ENCODE measurements around the gene SLC35E3.
A peak's percentile ranks its signal among the peaks of the same experiment; 100 is the strongest.

SLC35E3 gene

GRCh38 chr12:68759852-68760251, 13.9 kb downstream of the SLC35E3 start:
- WGBS, 2 donors (ENCODE audit: extremely low coverage in 2 of 2, insufficient read length in 2 of 2, insufficient replicate concordance in 1 of 2) = no CpG with 5 or more reads among the region's 5 CpGs

DNA sequence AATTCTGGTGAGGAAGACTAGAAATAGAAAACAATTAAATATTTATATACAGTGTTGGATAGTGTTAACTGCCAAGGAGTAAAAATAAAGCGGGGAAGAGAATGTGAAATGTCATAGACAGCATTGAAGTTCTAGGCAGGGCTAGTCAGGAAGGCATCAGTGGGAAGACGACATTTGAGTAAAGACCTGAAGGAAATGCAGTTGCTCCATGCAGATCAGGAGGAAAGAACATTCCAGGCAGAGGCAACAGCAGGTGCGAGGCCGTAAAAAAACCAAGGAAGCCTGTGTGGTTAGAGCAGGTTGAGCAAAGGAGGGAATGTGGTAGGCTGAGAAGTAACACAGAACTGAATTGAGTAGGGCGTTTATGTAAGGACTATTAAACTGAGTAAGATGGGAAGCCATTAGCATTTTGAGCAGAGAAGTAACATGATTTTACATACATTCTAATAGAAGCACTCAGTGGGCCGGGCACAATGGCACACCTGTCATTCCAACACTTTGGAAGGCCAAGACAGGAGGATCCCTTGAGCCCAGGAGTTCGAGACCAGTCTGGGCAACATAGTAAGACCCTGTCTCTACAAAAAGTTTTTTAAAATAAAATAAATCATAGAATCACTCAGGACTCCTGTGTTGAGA, 14.9 kb downstream of the SLC35E3 start:
- no peak overlapping the region for H3K27ac ChIP-seq (replicated peaks; ENCODE audit: low read length)
- no peaks in the 10 kb centered on the region for H3K27me3 ChIP-seq (ENCODE audit: control insufficient read depth in 3 of 3, insufficient read depth in 3 of 3, low read depth in 1 of 3, low read length in 3 of 3)

More at GRCh38 chr12:68759852-68760251, 13.9 kb downstream of the SLC35E3 start:
- H3K4me2 ChIP-seq (ENCODE audit: insufficient read depth, low read length, poor library complexity, severe bottlenecking) = no peak overlapping the region
- no peak overlapping the region for H2AFZ ChIP-seq (ENCODE audit: low read length)
- peaks cover 14 to 84% of the 10 kb centered on the region in 2 donors for H3K36me3 ChIP-seq (replicated peaks in 1 of 2; ENCODE audit: control insufficient read depth in 2 of 2, insufficient read depth in 2 of 2, low read length in 2 of 2)
- H2AK5ac ChIP-seq (ENCODE audit: low read depth, low read length) = no peak overlapping the region
- H3K4me3 ChIP-seq (ENCODE audit: low read length in 2 of 2) = no peak overlapping the region
- no peak overlapping the region for H3K4ac ChIP-seq (ENCODE audit: low read length)
- no peak overlapping the region for H3K23ac ChIP-seq (ENCODE audit: low read depth, low read length, poor library complexity)
- no peak for DNase-seq (ENCODE audit: low spot score)
- no peak overlapping the region for H2BK120ac ChIP-seq (ENCODE audit: low read depth, low read length)
- H3K27ac ChIP-seq (replicated peaks; ENCODE audit: low read length) = no peak overlapping the region
- H2BK12ac ChIP-seq (ENCODE audit: low read length) = no peak overlapping the region
- no peak overlapping the region for H3K14ac ChIP-seq (ENCODE audit: low read length)
- H2BK15ac ChIP-seq (ENCODE audit: low read length) = no peak overlapping the region
- H4K91ac ChIP-seq (ENCODE audit: low read depth, low read length, poor library complexity) = no peak overlapping the region
- H3K9ac ChIP-seq (ENCODE audit: low read depth, low read length, poor library complexity) = no peak overlapping the region
- no peaks in the 10 kb centered on the region for H3K4me1 ChIP-seq (ENCODE audit: control insufficient read depth in 2 of 2, insufficient read depth in 1 of 2, low read depth in 1 of 2, low read length in 2 of 2)
- no peaks in the 10 kb centered on the region for H3K79me1 ChIP-seq (ENCODE audit: low read depth, low read length)
- H3K27me3 ChIP-seq (ENCODE audit: control insufficient read depth in 3 of 3, insufficient read depth in 3 of 3, low read depth in 1 of 3, low read length in 3 of 3) = no peaks in the 10 kb centered on the region
- H3K18ac ChIP-seq (ENCODE audit: low read length) = no peak overlapping the region
- no peak overlapping the region for H2BK5ac ChIP-seq (ENCODE audit: low read length)
- H3K9me3 ChIP-seq (replicated peaks in 1 of 2; ENCODE audit: control insufficient read depth in 2 of 2, insufficient read depth in 1 of 2, low read depth in 1 of 2, low read length in 2 of 2) = peaks cover 0 to 2% of the 10 kb centered on the region in 2 donors
- no peak overlapping the region for H4K8ac ChIP-seq (ENCODE audit: low read depth, low read length)

GRCh38 chr12:68761442-68761812, 15.5 kb downstream of the SLC35E3 start:
- H3K27me3 ChIP-seq (ENCODE audit: control insufficient read depth in 3 of 3, insufficient read depth in 3 of 3, low read depth in 1 of 3, low read length in 3 of 3) = no peaks in the 10 kb centered on the region
- H2BK15ac ChIP-seq (ENCODE audit: low read length) = no peak overlapping the region
- H3K14ac ChIP-seq (ENCODE audit: low read length) = no peak overlapping the region
- H2BK5ac ChIP-seq (ENCODE audit: low read length) = no peak overlapping the region
- H4K91ac ChIP-seq (ENCODE audit: low read depth, low read length, poor library complexity) = no peak overlapping the region
- H3K79me1 ChIP-seq (ENCODE audit: low read depth, low read length) = no peaks in the 10 kb centered on the region
- no peak overlapping the region for H3K23ac ChIP-seq (ENCODE audit: low read depth, low read length, poor library complexity)
- H3K4ac ChIP-seq (ENCODE audit: low read length) = no peak overlapping the region
- no peaks in the 10 kb centered on the region for H3K9me3 ChIP-seq (replicated peaks in 1 of 2; ENCODE audit: control insufficient read depth in 2 of 2, insufficient read depth in 1 of 2, low read depth in 1 of 2, low read length in 2 of 2)
- H2BK120ac ChIP-seq (ENCODE audit: low read depth, low read length) = no peak overlapping the region
- H2BK12ac ChIP-seq (ENCODE audit: low read length) = no peak overlapping the region
- DNase-seq (ENCODE audit: low spot score) = no peak
- H3K9ac ChIP-seq (ENCODE audit: low read depth, low read length, poor library complexity) = no peak overlapping the region
- no peak overlapping the region for H3K18ac ChIP-seq (ENCODE audit: low read length)
- H3K4me1 ChIP-seq (ENCODE audit: control insufficient read depth in 2 of 2, insufficient read depth in 1 of 2, low read depth in 1 of 2, low read length in 2 of 2) = no peaks in the 10 kb centered on the region
- H3K36me3 ChIP-seq (replicated peaks in 1 of 2; ENCODE audit: control insufficient read depth in 2 of 2, insufficient read depth in 2 of 2, low read length in 2 of 2) = peaks cover 9 to 72% of the 10 kb centered on the region in 2 donors
- no peak overlapping the region for H2AK5ac ChIP-seq (ENCODE audit: low read depth, low read length)
- H3K4me3 ChIP-seq (ENCODE audit: low read length in 2 of 2) = no peak overlapping the region
- no peak overlapping the region for H3K27ac ChIP-seq (replicated peaks; ENCODE audit: low read length)
- H2AFZ ChIP-seq (ENCODE audit: low read length) = no peak overlapping the region
- no peak overlapping the region for H4K8ac ChIP-seq (ENCODE audit: low read depth, low read length)
- H3K4me2 ChIP-seq (ENCODE audit: insufficient read depth, low read length, poor library complexity, severe bottlenecking) = no peak overlapping the region
- WGBS, 2 donors (ENCODE audit: extremely low coverage in 2 of 2, insufficient read length in 2 of 2, insufficient replicate concordance in 1 of 2) = no CpG with 5 or more reads among the region's 3 CpGs

More for the DNA sequence above, 14.9 kb downstream of the SLC35E3 start:
- Histone ChIP-seq H3K23ac (ENCODE audit: low read depth, low read length, poor library complexity) (no peak overlapping the region), H4K91ac (ENCODE audit: low read depth, low read length, poor library complexity) (no peak overlapping the region), H3K9ac (ENCODE audit: low read depth, low read length, poor library complexity) (no peak overlapping the region), H3K4ac (ENCODE audit: low read length) (no peak overlapping the region), H3K79me1 (ENCODE audit: low read depth, low read length) (no peaks in the 10 kb centered on the region), H2BK5ac (ENCODE audit: low read length) (no peak overlapping the region), H3K4me2 (ENCODE audit: insufficient read depth, low read length, poor library complexity, severe bottlenecking) (no peak overlapping the region), H2AK5ac (ENCODE audit: low read depth, low read length) (no peak overlapping the region), H4K8ac (ENCODE audit: low read depth, low read length) (no peak overlapping the region), H3K36me3 (replicated peaks in 1 of 2; ENCODE audit: control insufficient read depth in 2 of 2, insufficient read depth in 2 of 2, low read length in 2 of 2) (peaks cover 9 to 76% of the 10 kb centered on the region in 2 donors), H3K14ac (ENCODE audit: low read length) (no peak overlapping the region), H3K9me3 (replicated peaks in 1 of 2; ENCODE audit: control insufficient read depth in 2 of 2, insufficient read depth in 1 of 2, low read depth in 1 of 2, low read length in 2 of 2) (no peaks in the 10 kb centered on the region), H3K4me3 (ENCODE audit: low read length in 2 of 2) (no peak overlapping the region), H3K4me1 (ENCODE audit: control insufficient read depth in 2 of 2, insufficient read depth in 1 of 2, low read depth in 1 of 2, low read length in 2 of 2) (no peaks in the 10 kb centered on the region), H2AFZ (ENCODE audit: low read length) (no peak overlapping the region), H3K18ac (ENCODE audit: low read length) (no peak overlapping the region), H2BK12ac (ENCODE audit: low read length) (no peak overlapping the region), H2BK120ac (ENCODE audit: low read depth, low read length) (no peak overlapping the region), H2BK15ac (ENCODE audit: low read length) (no peak overlapping the region)
- WGBS, 2 donors (ENCODE audit: extremely low coverage in 2 of 2, insufficient read length in 2 of 2, insufficient replicate concordance in 1 of 2) = no CpG with 5 or more reads among the region's 7 CpGs
- DNase-seq (ENCODE audit: low spot score) = no peak

DNA sequence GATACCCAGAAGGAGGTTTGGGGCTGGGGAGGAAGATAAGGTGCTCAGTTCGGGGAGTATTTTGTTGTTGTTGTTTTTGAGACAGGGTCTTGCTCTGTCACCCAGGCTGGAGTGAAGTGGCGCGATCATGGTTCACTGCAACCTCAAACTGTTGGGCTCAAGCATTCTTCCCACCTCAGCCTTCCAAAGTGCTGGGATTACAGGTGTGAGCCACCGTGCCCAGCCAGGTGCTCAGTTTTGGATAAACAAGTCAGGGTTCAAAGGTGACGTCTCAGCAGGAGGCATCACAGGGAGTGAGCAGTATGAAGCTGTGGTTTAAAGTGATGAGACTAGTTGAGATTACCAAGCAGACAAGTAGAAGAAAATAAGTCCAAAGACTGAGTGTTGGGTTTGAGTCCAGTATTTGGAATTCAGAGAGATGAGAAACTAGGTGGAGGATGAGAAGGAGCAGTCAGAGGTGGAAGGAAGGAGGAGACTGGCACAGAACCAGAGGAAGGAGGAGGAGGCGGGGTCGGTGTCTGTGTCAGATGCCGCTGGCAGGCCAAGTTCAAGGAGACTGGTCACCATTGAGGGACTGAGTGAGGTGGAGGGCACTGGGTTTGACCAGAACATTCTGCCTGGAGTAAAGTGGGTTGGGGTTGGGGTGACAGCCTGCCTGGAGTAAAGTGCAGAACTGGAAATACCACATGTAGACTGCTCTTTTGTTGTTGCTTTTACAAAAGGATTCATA, 16.1 kb downstream of the SLC35E3 start:
- peak overlapping the region; percentile 12 for H3K9ac ChIP-seq (ENCODE audit: low read depth, low read length, poor library complexity)
- DNase-seq (ENCODE audit: low spot score) = no peak
- no peak overlapping the region for H4K91ac ChIP-seq (ENCODE audit: low read depth, low read length, poor library complexity)
- H3K4me2 ChIP-seq (ENCODE audit: insufficient read depth, low read length, poor library complexity, severe bottlenecking) = no peak overlapping the region
- H3K4me3 ChIP-seq (ENCODE audit: low read length in 2 of 2) = no peak overlapping the region
- peaks cover 9 to 75% of the 10 kb centered on the region in 2 donors for H3K36me3 ChIP-seq (replicated peaks in 1 of 2; ENCODE audit: control insufficient read depth in 2 of 2, insufficient read depth in 2 of 2, low read length in 2 of 2)
- no peak overlapping the region for H4K8ac ChIP-seq (ENCODE audit: low read depth, low read length)
- no peaks in the 10 kb centered on the region for H3K4me1 ChIP-seq (ENCODE audit: control insufficient read depth in 2 of 2, insufficient read depth in 1 of 2, low read depth in 1 of 2, low read length in 2 of 2)
- no peak overlapping the region for H2BK120ac ChIP-seq (ENCODE audit: low read depth, low read length)
- H2BK15ac ChIP-seq (ENCODE audit: low read length) = no peak overlapping the region
- no peak overlapping the region for H2AK5ac ChIP-seq (ENCODE audit: low read depth, low read length)
- H3K27ac ChIP-seq (replicated peaks; ENCODE audit: low read length) = no peak overlapping the region
- H3K4ac ChIP-seq (ENCODE audit: low read length) = no peak overlapping the region
- H2BK5ac ChIP-seq (ENCODE audit: low read length) = no peak overlapping the region
- no peak overlapping the region for H2AFZ ChIP-seq (ENCODE audit: low read length)
- no peaks in the 10 kb centered on the region for H3K27me3 ChIP-seq (ENCODE audit: control insufficient read depth in 3 of 3, insufficient read depth in 3 of 3, low read depth in 1 of 3, low read length in 3 of 3)
- H3K9me3 ChIP-seq (replicated peaks in 1 of 2; ENCODE audit: control insufficient read depth in 2 of 2, insufficient read depth in 1 of 2, low read depth in 1 of 2, low read length in 2 of 2) = no peaks in the 10 kb centered on the region
- no CpG with 5 or more reads among the region's 8 CpGs for WGBS, 2 donors (ENCODE audit: extremely low coverage in 2 of 2, insufficient read length in 2 of 2, insufficient replicate concordance in 1 of 2)
- H3K23ac ChIP-seq (ENCODE audit: low read depth, low read length, poor library complexity) = no peak overlapping the region
- no peaks in the 10 kb centered on the region for H3K79me1 ChIP-seq (ENCODE audit: low read depth, low read length)
- H3K18ac ChIP-seq (ENCODE audit: low read length) = no peak overlapping the region
- no peak overlapping the region for H3K14ac ChIP-seq (ENCODE audit: low read length)
- no peak overlapping the region for H2BK12ac ChIP-seq (ENCODE audit: low read length)

Measured in neuronal stem cell (in vitro differentiated cells).